HG02970 (cell line): Measurements from ENCODE around the gene IGLL5.

ENCODE experiments used
- ATAC-seq: cut with Tn5 transposase; IDR thresholded peaks from one replicate; pipeline ENCODE4 v1.9.1; 2021; ENCODE audit warnings: mild to moderate bottlenecking, moderate library complexity, moderate number of reproducible peaks; ENCODE audit not compliant: unreplicated experiment, low FRiP score

Gene IGLL5

DNA sequence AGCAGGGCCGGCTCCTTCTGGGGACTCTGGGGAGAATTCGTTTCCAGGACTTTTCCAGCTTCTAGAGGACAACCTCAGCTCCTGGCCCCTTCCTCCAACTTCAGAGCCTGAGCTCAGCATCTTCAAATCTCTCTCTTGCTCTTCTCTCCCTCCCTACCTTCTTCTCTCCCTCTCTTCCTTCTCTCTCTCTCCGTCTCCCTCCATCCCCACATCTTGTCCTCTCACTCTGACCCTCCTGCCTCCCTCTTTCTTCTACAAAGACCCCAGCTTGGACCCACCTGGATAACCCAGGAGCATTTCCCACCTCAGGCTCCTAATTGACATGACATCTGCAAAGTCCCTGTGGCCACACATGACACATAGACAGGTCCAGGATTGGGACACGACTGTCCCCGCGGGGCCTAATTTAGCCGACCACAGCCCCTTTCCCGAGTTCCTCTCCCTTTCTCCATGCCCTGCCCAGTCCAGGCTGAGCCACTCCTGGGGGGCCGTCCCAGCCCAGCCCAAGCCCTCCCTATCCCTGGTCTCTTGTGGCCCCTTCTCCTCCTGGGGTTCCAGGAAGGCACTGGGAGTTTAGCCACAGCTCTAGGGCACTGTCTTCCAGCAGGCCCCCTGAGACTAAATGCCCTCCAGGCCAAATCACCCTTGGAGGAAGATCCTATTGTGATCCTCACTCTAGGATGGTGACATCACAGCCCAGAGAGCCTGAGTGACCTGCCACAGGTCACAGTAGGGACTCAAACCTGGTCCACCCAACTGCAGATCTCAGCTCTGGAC is 36.9 kb downstream of the IGLL5 start:
- ATAC-seq = no peak

DNA sequence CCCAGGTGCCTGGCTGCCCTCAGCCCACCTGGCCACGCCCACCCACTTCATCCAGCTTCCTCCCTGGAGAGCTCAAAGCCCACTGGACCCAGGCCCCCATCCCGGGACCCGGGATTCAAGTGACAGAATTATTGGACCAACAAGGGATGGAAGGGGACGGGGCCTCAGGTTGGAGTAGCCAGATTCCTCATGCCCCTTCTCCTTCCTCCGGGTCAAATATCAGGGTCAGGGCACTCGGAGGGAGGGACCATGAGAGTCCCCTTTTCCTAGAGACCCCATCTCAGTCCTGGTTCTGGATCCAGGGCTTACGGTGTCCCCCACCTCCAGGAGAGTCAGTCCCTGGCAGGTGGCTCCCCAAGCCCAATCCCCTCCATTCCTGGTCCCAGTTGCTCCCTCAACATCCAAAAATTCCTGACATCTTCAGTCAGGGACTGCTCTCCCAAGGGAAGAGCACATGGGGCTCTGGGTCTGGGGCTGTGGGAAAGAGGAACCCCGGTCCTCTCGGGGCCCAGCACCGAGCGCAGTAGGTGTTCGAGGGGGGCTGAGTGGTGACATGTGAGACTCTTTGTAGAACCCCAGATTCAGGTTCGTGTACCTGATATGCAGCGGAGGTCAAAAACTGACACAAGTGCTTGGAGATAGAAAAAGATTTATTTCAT is 37.7 kb downstream of the IGLL5 start:
- no peak for ATAC-seq

- no peak for ATAC-seq
Observed at GRCh38 chr22:22925805-22926369, 38.3 kb downstream of the IGLL5 start.

DNA sequence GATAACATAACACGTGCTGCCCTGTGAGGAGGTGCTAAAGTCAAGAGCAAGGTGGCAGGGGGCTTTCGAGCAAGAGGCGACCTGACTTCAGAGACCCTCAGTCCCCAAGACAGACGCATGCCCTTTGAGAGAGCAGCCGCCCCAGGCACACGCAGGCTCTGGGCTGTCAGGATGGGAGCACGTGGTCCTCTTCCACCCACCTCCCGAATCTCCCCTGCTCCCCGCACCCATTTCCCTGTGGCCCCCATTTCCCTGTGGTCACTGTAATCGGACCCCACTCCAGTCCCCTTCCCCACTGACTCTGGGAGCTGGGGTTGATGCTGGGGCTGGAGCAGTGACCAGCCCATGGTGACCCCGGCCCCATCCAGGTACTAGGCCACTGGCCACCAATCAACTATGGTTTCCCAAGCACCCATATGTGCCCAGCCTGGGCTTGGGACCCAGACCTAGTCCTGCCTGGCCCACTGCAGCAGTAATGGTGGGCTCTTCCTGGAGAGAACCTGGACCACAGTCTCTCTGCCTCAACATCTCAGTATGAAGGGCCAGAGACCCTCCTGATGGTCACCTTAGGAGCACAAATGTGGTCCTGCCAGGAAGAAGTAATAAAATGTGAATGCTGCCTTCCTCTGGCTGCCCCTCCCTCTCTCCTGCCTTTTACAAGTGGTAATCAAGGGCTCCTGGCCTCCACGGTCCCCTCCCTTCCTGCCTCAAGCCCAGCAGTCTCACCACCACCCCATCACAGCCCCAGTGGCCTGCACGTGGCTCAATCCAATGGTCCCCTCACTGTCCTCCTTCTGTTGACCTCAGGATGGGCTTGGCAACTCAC is 39.0 kb downstream of the IGLL5 start:
- ATAC-seq = no peak

- no peak for ATAC-seq
Observed at GRCh38 chr22:22927196-22927887, 39.7 kb downstream of the IGLL5 start.

DNA sequence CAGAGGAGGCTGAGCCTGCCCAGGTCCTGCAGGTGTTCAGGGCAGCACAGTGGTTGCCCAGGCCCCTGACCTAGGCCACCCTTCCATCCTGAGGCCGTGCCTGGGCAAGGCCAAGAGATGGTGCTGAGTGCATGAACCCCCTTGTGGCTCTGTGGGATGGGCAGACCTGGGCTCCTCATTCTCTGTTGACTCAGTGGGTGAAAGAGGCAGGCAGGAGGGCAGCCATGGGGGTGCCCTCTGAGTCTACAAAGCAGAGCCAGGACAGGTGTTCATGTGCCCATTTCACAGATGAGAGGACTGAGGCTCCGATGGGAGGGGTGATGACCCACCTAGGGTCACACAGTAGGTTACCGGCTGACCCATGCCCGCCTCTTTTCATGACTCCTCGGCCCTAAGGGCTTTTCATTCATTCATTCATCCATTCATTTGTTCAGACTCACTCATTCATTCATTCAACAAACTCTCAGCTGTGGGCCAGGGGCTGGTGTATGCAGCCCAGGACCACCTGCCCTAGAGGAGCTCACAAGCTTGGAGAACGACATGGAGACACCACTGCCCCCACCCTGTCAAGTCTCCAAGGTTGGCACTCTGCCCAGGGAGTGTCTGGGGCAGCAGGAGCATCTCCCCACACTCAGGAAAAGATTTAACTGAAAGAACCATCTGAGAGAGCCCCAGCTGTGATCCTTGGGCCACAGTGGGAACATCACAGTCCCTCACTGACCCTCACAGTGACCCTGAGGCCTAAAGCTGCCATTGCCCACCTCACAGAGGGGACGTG is 40.5 kb downstream of the IGLL5 start:
- no peak for ATAC-seq

DNA sequence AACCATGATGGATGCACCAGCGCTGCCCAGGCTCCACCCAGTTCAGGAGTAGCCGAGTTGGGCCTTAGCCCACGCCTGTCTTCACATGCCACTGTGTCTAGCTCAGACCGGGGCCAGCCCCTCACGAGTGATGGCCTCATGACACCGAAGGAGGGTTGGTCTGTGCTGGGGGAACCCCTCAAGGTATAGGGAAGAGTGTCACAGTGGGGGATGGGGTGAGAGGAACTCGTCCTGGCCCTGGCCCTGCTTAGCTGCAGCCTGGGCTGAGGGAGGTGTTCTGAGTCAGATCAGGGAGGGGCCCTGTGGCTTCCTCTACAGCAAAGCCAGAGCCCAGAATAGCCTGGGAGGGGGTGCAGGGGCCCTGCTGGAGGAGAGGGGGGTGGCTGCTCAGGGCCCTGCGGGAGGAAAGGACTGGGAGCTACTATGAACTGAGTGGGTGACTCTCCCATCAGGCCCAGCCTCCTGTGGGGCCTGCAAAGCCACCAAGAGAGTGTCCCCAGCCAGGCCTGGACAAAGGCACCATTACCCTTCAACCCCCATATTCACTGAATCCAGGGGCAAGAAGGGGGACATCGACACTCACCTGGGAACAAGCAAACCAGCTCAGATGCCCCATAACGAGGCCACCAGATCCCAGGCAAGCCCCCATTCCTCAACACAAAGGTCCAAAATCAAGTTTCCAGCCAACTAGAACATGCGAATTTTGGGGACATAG is 41.2 kb downstream of the IGLL5 start:
- ATAC-seq = peak; percentile 69

DNA sequence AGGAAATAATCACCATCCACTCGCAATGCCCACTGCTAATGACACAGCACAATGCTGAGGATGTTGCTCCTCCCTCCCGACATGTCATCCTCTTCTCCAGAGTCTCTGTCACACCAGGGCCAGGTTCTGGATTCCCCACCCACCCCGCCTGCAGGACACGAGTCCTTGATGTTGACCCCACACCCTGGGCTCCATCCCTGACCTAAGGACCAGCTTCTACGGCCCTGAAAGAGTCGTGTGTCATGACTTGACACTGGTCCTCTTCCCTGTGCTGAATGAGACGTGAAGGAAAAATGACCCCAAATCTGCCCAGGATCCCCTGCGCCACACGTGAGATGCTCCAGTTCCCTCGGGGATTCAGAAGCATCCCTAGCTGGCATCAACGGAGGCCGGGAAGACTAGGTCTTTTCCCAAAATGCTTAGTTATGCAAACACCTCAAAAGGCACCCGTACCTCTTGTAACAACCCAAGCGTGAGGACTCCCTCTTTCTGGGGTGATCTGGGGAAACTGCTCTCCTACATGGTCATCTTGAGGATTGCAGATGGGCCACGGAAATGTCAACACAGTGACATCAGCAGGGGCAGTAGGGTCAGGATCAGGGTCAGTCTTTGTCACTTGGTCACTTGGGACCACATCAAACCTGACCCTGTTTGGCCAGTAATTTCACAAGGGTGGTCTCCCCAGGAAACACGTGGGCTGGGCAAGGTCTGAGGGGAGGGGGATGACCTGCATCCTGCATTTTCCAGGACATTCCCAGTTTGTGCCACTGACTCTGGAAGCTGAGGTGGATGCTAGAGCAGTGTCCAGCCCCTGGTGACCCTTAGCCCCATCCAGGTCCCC is 42.0 kb downstream of the IGLL5 start:
- ATAC-seq = no peak

DNA sequence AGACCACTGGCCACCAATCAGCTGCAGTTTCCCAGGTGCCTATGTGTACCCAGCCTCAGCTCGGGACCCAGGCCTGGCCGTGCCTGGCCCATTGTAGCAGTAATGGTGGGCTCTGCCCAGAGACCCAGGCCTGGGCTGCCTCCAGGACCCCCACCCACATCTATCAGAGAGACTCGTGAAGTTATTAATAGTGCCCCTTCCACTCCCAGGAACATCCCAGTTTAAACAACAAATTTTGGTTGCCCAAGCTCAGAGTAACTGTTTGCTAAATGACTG is 42.5 kb downstream of the IGLL5 start:
- ATAC-seq = no peak

- no peak for ATAC-seq
Observed at GRCh38 chr22:22930571-22931556, 43.2 kb downstream of the IGLL5 start.

DNA sequence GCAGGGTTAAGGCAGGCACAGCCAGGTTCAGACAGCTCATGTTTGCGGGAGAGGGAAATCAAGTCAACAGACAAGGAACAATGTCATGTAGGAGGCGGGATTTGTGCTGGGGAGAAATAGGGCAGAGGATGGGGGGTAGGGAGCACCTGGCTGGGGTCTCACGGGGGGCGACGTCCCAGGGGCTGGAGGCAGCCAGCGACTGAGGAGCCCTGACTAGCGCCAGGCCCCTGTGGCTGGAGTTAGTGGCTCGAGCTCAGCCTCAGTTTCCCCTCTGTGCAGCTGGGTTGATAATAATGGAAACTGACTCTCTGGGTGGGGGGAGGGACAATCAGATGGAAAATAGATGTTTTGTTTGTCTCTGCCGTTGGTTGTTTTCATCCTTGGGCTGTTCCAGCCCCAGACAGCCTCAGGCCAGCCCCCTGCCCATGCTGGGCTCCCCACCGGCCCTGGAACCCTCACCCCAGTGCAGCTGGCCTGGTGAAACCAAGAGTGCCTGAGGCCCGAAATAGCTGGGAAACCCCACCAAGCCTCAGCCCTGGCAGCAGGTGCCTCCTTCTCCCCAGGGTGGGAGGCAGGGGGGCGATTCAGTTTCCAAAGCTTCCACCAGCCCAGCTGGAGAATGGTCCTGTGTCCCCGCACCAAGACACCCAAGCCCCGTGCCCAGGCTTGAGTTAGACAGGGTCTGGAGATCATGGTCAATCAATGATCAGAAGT is 44.1 kb downstream of the IGLL5 start:
- no peak for ATAC-seq

DNA sequence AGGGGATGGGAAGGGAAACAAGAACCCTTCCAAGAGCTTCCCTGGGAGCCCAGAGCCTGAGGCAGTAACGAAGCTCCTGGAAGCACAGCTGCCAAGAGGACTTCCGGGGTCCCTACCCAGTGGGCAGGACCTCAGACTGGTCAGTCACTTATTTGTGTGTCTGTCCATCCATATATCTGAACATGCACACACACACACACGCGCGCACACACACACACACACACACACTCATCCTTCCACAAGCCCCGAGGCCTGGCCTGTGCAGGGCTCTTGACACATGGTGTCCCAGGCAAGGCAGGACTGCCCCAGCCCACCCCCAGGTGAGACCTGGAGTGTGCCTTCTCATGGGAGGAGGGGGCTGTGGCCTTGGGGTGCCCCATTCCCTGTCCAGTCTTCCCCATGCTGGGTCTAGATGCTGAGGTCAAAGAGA is 44.9 kb downstream of the IGLL5 start:
- ATAC-seq = no peak

GRCh38 chr22:22933100-22933806 is 45.6 kb downstream of the IGLL5 start:
- ATAC-seq = no peak

DNA sequence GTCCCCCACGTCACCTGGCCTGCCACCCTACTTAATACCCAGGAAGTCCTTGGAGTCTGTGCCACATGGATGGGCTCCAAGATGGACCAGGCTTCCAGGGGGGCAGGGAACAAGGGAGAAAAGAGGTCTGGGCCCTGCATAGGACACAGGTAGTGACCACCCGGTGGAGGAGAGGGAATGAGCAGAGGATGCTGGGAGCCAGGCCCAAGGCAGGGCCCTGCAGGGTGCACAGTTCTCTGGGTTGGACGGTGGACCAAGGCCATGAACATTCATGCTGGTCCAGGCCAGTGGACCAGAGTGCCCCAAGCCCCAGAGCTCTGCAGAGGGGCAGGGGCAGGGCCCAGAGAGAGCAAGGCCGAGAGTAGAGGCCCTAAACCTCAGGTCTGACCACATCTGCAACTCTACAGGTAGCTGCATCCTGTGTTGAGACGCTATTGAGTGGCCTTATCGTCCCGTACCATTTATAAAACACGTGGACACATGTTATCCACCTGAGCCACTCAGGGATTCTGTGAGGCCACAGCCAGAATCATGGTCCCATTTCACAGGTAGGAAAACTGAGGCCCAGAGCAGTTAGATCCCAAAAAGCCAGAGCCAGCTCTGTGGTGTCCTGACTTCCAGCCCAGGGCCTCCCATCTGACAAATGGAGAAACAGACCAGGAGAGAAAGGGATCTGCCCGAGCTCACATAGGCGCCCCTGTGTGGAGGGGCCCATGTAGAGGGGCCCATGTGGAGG is 46.4 kb downstream of the IGLL5 start:
- no peak for ATAC-seq

GRCh38 chr22:22934543-22935055 is 47.0 kb downstream of the IGLL5 start:
- ATAC-seq = no peak
